ENCODE results near the gene CD72.

DNA sequence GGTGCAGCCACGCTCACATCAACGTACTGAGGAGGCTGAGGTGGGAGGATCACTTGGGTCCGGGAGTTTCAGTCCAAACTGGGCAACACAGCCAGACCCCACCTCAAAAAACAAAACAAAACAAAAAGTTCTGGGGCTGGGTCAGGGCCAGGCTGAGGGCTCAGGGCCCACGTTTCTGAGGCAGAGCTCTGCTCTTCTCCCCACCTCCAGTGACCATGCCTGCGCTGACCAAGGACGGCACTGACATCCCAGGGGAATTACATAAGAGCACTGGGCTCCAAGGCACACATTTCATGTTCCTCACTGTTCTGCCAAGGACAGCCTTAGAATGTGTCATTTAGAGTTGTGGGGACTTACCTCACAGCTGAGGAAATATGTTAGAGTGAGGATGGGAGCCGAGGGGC is 53.6 kb downstream of the CD72 start:
- TF ChIP-seq POLR2A (IDR thresholded peaks at IDR 0.05; ENCODE audit: low read length) = no peak
- no peak for TF ChIP-seq GATA1 (IDR thresholded peaks at IDR 0.05; ENCODE audit: low read depth, low read length)
